ENCODE measurements around the gene PLEKHO2.

DNA sequence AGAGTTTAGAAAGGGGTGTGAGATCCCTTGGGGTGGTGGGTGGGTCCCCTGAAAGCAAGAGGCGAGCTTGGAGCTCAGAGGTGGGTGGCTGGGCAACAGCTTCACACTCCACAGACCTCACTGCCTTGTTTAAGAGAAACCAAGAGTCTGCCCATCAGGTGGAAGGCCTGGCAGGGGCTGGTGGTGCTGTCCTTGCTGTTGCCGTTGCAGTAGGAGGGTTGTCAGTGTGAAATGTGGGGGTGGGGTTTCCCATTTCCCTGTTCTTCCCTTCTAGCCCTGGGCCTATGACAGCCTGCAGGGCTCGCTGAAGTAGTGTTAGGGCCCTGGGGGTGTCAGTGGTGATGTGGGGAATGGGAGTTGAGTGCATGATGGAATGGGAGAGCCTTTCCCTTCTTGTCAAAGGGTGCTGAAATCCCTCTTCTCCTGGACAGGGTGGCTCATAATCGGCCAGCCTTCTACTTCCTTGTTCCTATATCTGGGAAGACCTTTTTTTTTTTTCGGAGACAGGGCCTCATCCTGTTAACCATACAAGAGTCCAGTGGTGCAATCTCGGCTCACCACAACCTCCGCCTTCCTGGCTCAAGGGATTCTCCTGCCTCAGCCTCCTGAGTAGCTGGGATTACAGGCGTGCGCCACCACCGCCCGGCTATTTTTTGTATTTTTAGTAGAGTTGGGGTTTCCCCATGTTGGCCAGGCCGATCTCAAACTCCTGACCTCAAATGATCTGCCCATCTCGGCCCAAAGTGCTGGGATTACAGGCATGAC lies 4.3 kb downstream of the PLEKHO2 start:
- TF ChIP-seq, protein P1, sequence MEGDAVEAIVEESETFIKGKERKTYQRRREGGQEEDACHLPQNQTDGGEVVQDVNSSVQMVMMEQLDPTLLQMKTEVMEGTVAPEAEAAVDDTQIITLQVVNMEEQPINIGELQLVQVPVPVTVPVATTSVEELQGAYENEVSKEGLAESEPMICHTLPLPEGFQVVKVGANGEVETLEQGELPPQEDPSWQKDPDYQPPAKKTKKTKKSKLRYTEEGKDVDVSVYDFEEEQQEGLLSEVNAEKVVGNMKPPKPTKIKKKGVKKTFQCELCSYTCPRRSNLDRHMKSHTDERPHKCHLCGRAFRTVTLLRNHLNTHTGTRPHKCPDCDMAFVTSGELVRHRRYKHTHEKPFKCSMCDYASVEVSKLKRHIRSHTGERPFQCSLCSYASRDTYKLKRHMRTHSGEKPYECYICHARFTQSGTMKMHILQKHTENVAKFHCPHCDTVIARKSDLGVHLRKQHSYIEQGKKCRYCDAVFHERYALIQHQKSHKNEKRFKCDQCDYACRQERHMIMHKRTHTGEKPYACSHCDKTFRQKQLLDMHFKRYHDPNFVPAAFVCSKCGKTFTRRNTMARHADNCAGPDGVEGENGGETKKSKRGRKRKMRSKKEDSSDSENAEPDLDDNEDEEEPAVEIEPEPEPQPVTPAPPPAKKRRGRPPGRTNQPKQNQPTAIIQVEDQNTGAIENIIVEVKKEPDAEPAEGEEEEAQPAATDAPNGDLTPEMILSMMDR (IDR thresholded peaks at IDR 0.05), result no peak
- TF ChIP-seq POLR2A (IDR thresholded peaks at IDR 0.05), result no peak

Data from Peyer's patch (tissue), 4 donors.